Smooth muscle cell (in vitro differentiated cells): ENCODE measurements around the gene PTGIS. TPM values are rescaled to one million over a fixed set of nuclear protein-coding genes. Genes with fewer than 3 reads are reported as not detected.

Experiments used
- DNase-seq: peaks from one replicate; lab custom pipeline; 2025; ENCODE audit not compliant: unreplicated experiment; lab: John Stamatoyannopoulos, UW
- H2AFZ ChIP-seq: fragments of 200-600 bp; sonication (generic); 2 replicates; pipeline ENCODE4 v1.6.0; 2016; ENCODE audit warnings: antibody characterized with exemption, low read depth, mild to moderate bottlenecking
- H3F3A ChIP-seq: fragments of 200-600 bp; sonication (generic); 2 replicates; pipeline ENCODE4 v1.6.0; 2017; ENCODE audit warnings: antibody characterized with exemption, low read depth
- H3K27ac ChIP-seq: fragments of 200-600 bp; sonication (generic); 2 replicates; pipeline ENCODE4 v1.5.1; 2016; ENCODE audit warnings: low read depth, mild to moderate bottlenecking
- H3K27me3 ChIP-seq: fragments of 200-600 bp; sonication (generic); 2 replicates; pipeline ENCODE4 v1.6.1; 2016; ENCODE audit warnings: low read depth, mild to moderate bottlenecking
- H3K36me3 ChIP-seq: fragments of 200-600 bp; sonication (generic); 2 replicates; pipeline ENCODE4 v1.5.1; 2016; ENCODE audit warnings: low read depth
- H3K4me1 ChIP-seq: fragments of 200-600 bp; sonication (generic); 2 replicates; pipeline ENCODE4 v1.5.1; 2016; ENCODE audit warnings: low read depth
- H3K4me2 ChIP-seq: fragments of 200-600 bp; sonication (generic); 2 replicates; pipeline ENCODE4 v1.6.0; 2016; ENCODE audit warnings: mild to moderate bottlenecking
- H3K4me3 ChIP-seq: fragments of 200-600 bp; sonication (generic); 2 replicates; pipeline ENCODE4 v1.5.1; 2016; ENCODE audit warnings: mild to moderate bottlenecking
- H3K79me2 ChIP-seq: fragments of 200-600 bp; sonication (generic); 2 replicates; pipeline ENCODE4 v1.6.0; 2016; ENCODE audit warnings: low read depth, mild to moderate bottlenecking
- H3K9ac ChIP-seq: fragments of 200-600 bp; sonication (generic); 2 replicates; pipeline ENCODE4 v1.6.0; 2016; ENCODE audit warnings: low read depth
- H3K9me3 ChIP-seq: fragments of 200-600 bp; sonication (generic); replicated peaks from 2 replicates; pipeline ENCODE4 v1.5.1; 2016; ENCODE audit warnings: low read depth
- H4K20me1 ChIP-seq: fragments of 200-600 bp; sonication (generic); 2 replicates; pipeline ENCODE4 v1.6.0; 2016; ENCODE audit warnings: low read depth
- CTCF ChIP-seq: fragments of 200-600 bp; sonication (generic); IDR thresholded peaks from 2 replicates; pipeline ENCODE4 v1.5.1; 2017; ENCODE audit warnings: borderline replicate concordance, mild to moderate bottlenecking, antibody characterized with exemption; ENCODE audit not compliant: insufficient read depth, poor library complexity, severe bottlenecking
- WGBS: methylation state at CpG from one replicate; pipeline ENCODE4 v1.1.7; 2016; ENCODE audit warnings: low lambda C conversion rate; 5-methylcytosine and 5-hydroxymethylcytosine counted together
- polyA plus RNA-seq: library from polyadenylated mRNA; unstranded; fragments of >200 nt; fragmentation: Nextera tagmentation; extraction: Ambion mirVana; gene quantifications from 2 replicates; pipeline ENCODE4 v1.2.1, GENCODE V29; 2016
- total RNA-seq: library from RNA; depleted of rRNA; stranded (reverse); fragments of >200 nt; gene quantifications from 2 replicates; pipeline ENCODE4 v1.2.3, GENCODE V29; 2014

The PTGIS gene
- total and polyA plus RNA-seq, 2 experiments from 2014 or later = 0.18 to 0.64 TPM

- H3K27me3 ChIP-seq = no peaks in the 10 kb centered on the region
- H3K36me3 ChIP-seq = no peaks in the 10 kb centered on the region
Measured at GRCh38 chr20:49548371-49548947, 19.5 kb downstream of the PTGIS start.

GRCh38 chr20:49545572-49545971 is 22.4 kb downstream of the PTGIS start:
- no peak for DNase-seq
- Histone ChIP-seq H2AFZ (no peak overlapping the region), H3K9me3 (no peaks in the 10 kb centered on the region), H3K27me3 (no peaks in the 10 kb centered on the region), H3K4me2 (no peak overlapping the region), H3K36me3 (no peaks in the 10 kb centered on the region), H3K9ac (no peak overlapping the region), H3K27ac (no peak overlapping the region), H3K4me3 (no peak overlapping the region), H4K20me1 (no peaks in the 10 kb centered on the region), H3K79me2 (no peaks in the 10 kb centered on the region), H3F3A (no peaks in the 10 kb centered on the region), H3K4me1 (no peaks in the 10 kb centered on the region)
- peak; percentile 22 for TF ChIP-seq CTCF
- WGBS = 95% methylated on average over 2 of the region's 2 CpGs

More at GRCh38 chr20:49548371-49548947, 19.5 kb downstream of the PTGIS start:
- Histone ChIP-seq H3F3A (no peaks in the 10 kb centered on the region), H3K79me2 (no peaks in the 10 kb centered on the region), H3K4me3 (no peak overlapping the region), H2AFZ (no peak overlapping the region), H3K27ac (no peak overlapping the region), H3K4me2 (no peak overlapping the region), H3K4me1 (peaks cover 3% of the 10 kb centered on the region), H4K20me1 (no peaks in the 10 kb centered on the region), H3K9ac (no peak overlapping the region), H3K9me3 (no peaks in the 10 kb centered on the region)
- no peak for DNase-seq
- TF ChIP-seq CTCF = no peak
- WGBS = 100% methylated on average over 1 of the region's 1 CpG

- no peaks in the 10 kb centered on the region for H3F3A ChIP-seq
- no peaks in the 10 kb centered on the region for H3K9me3 ChIP-seq
- no peak for DNase-seq
- WGBS = 95% methylated on average over 5 of the region's 5 CpGs
- H3K36me3 ChIP-seq = no peaks in the 10 kb centered on the region
- H3K4me1 ChIP-seq = no peaks in the 10 kb centered on the region
- no peak overlapping the region for H3K4me2 ChIP-seq
- H4K20me1 ChIP-seq = no peaks in the 10 kb centered on the region
- no peak overlapping the region for H2AFZ ChIP-seq
- H3K9ac ChIP-seq = no peak overlapping the region
- no peak overlapping the region for H3K27ac ChIP-seq
- no peak for TF ChIP-seq CTCF
- no peaks in the 10 kb centered on the region for H3K79me2 ChIP-seq
- no peak overlapping the region for H3K4me3 ChIP-seq
- no peaks in the 10 kb centered on the region for H3K27me3 ChIP-seq
Measured at GRCh38 chr20:49544535-49544934, 23.4 kb downstream of the PTGIS start.

GRCh38 chr20:49543858-49544437 is 24.0 kb downstream of the PTGIS start:
- H3K27ac ChIP-seq = no peak overlapping the region

More at GRCh38 chr20:49543858-49544437, 24.0 kb downstream of the PTGIS start:
- no peaks in the 10 kb centered on the region for H3K79me2 ChIP-seq
- TF ChIP-seq CTCF = no peak
- no peaks in the 10 kb centered on the region for H3K9me3 ChIP-seq
- H3K4me3 ChIP-seq = no peak overlapping the region
- no peaks in the 10 kb centered on the region for H4K20me1 ChIP-seq
- no peaks in the 10 kb centered on the region for H3K4me1 ChIP-seq
- H2AFZ ChIP-seq = no peak overlapping the region
- no peak for DNase-seq
- no peaks in the 10 kb centered on the region for H3F3A ChIP-seq
- 88% methylated on average over 10 of the region's 10 CpGs for WGBS
- no peaks in the 10 kb centered on the region for H3K36me3 ChIP-seq
- H3K27me3 ChIP-seq = no peaks in the 10 kb centered on the region
- no peak overlapping the region for H3K4me2 ChIP-seq
- H3K9ac ChIP-seq = no peak overlapping the region
